ENCODE data around the gene F8.

DNA sequence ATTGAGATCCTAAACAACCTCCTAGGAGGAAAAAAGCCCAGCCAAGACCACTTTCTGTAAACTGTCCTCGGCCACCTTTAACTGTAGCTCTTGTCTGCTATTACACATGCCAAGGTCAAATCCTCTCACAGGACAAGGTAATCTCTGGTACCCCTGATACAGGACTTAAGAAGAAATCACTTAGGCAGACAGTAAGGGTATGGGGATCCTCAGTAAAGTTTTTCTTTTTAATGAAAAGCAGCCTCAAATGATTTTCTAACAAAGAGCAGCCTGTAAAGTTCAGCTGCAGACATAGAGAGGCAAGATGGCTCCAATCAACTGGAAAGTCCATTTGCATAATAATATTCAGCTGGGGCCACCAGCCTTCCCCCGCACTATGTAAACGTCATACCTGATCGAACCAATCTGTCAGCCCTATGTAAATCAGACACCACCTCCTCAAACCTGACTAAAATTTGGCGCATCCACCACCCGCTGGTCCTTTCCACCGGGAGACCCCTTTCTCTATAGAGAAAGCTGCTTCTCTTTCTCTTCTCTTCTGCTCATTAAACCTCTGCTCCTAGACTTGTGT, 202.7 kb downstream of the F8 start:
- TF ChIP-seq ZNF274 (IDR thresholded peaks at IDR 0.05; ENCODE audit: low read depth, low read length): no peak
- no peak for TF ChIP-seq YY1 (IDR thresholded peaks at IDR 0.05; ENCODE audit: insufficient read depth, insufficient read length)

Measured in NT2/D1 (cell line).